Fibroblast of lung (primary cell): ENCODE measurements around the gene STK32C. TPM values are rescaled to one million over a fixed set of nuclear protein-coding genes. Genes with fewer than 3 reads are reported as not detected.

Experiments used
- DNase-seq, 2 donors: peaks; one replicate each; pipeline versions ENCODE4 v3.0.0 to v3.0.0-alpha.2; 2010; ENCODE audit warnings: low read depth in 2 of 2
- H2AFZ ChIP-seq: 2 replicates; pipeline ENCODE4 v1.5.1; 2012; ENCODE audit warnings: low read length, control low read depth, inconsistent platforms
- H3K27ac ChIP-seq: 2 replicates; pipeline ENCODE4 v1.5.1; 2011; ENCODE audit warnings: low read length, control low read depth; ENCODE audit not compliant: insufficient read depth
- H3K27me3 ChIP-seq: 2 replicates; pipeline ENCODE4 v1.5.1; 2011; ENCODE audit warnings: mild to moderate bottlenecking, low read length; ENCODE audit not compliant: control insufficient read depth, insufficient read depth
- H3K36me3 ChIP-seq: 2 replicates; pipeline ENCODE4 v1.5.1; 2011; ENCODE audit warnings: low read length; ENCODE audit not compliant: control insufficient read depth, insufficient read depth
- H3K4me1 ChIP-seq: 2 replicates; pipeline ENCODE4 v1.5.1; 2011; ENCODE audit warnings: low read length; ENCODE audit not compliant: control insufficient read depth, insufficient read depth; ENCODE audit errors: extremely low read depth
- H3K4me2 ChIP-seq: 2 replicates; pipeline ENCODE4 v1.5.1; 2011; ENCODE audit warnings: low read length, control low read depth; ENCODE audit not compliant: insufficient read depth; ENCODE audit errors: extremely low read depth
- H3K4me3 ChIP-seq, 4 experiments: fragments of 200-600 bp in 1 of 4; sonication (generic) in 1 of 4; replicated peaks in 1 of 4; 2 replicates each; pipeline ENCODE4 v1.5.1; 2011 to 2016; ENCODE audit warnings: low read length in 4 of 4, low read depth in 3 of 4, mild to moderate bottlenecking in 3 of 4, control low read depth in 2 of 4, inconsistent platforms in 1 of 4, mixed read lengths in 1 of 4; ENCODE audit not compliant: insufficient read depth in 1 of 4; ENCODE audit errors: control extremely low read depth in 1 of 4
- H3K79me2 ChIP-seq: 2 replicates; pipeline ENCODE4 v1.5.1; 2012; ENCODE audit warnings: mild to moderate bottlenecking, low read length, inconsistent platforms; ENCODE audit not compliant: control insufficient read depth, insufficient read depth
- H3K9ac ChIP-seq: 2 replicates; pipeline ENCODE4 v1.5.1; 2011; ENCODE audit warnings: mild to moderate bottlenecking, low read length, control low read depth; ENCODE audit not compliant: insufficient read depth
- H3K9me3 ChIP-seq: 2 replicates; pipeline ENCODE4 v1.5.1; 2012; ENCODE audit warnings: low read depth, low read length; ENCODE audit not compliant: control insufficient read depth, insufficient read depth
- H4K20me1 ChIP-seq: 2 replicates; pipeline ENCODE4 v1.5.1; 2011; ENCODE audit warnings: low read length; ENCODE audit not compliant: control insufficient read depth, insufficient read depth; ENCODE audit errors: extremely low read depth
- CTCF ChIP-seq, 2 donors: IDR thresholded peaks in 1 of 2; conservative IDR thresholded peaks in 1 of 2; 1 replicate in 1 of 2; 2 replicates in 1 of 2; pipeline ENCODE4 v1.5.1; 2011 to 2012; ENCODE audit warnings: low read length in 2 of 2, control low read depth in 1 of 2, inconsistent platforms in 1 of 2, low read depth in 1 of 2, mild to moderate bottlenecking in 1 of 2
- EZH2 ChIP-seq: IDR thresholded peaks from 2 replicates; pipeline ENCODE4 v1.5.1; 2012; ENCODE audit warnings: low read length, control low read depth, mild to moderate bottlenecking; ENCODE audit errors: missing control alignments
- polyA plus RNA-seq, 2 donors: library from polyadenylated mRNA; depleted of rRNA in 1 of 2; stranded (reverse) in 1 of 2; unstranded in 1 of 2; fragments of >200 nt; gene quantifications; 2 replicates each; pipeline ENCODE4 v1.2.1, GENCODE V29; 2011 to 2012; ENCODE audit warnings: missing spikeins in 1 of 2
- total RNA-seq: library from RNA; depleted of rRNA; stranded (reverse); fragments of >200 nt; gene quantifications from 2 replicates; pipeline ENCODE4 v1.2.1, GENCODE V29; 2014

STK32C gene
- total and polyA plus RNA-seq, 2 donors (not counting 1 experiment from before 2014, with no cell fraction given), result 4.4 to 21.5 TPM

GRCh38 chr10:132242103-132242840 lies 65.5 kb downstream of the STK32C start:
- Histone ChIP-seq H3K4me1 (no peaks in the 10 kb centered on the region), H3K4me3 (no peak overlapping the region), H3K36me3 (no peaks in the 10 kb centered on the region), H3K4me2 (no peak overlapping the region), H2AFZ (no peak overlapping the region), H3K9me3 (no peaks in the 10 kb centered on the region), H3K27ac (no peak overlapping the region), H4K20me1 (no peaks in the 10 kb centered on the region), H3K9ac (no peak overlapping the region), H3K27me3 (no peaks in the 10 kb centered on the region), H3K79me2 (no peaks in the 10 kb centered on the region)
- TF ChIP-seq CTCF (conservative IDR thresholded peaks at IDR 0.05 in 1 of 2, IDR thresholded peaks at IDR 0.05 in 1 of 2; ENCODE audit: low read depth in 1 of 2, low read length in 2 of 2) (no peak), EZH2 (no peak)
- DNase-seq, result no peak

- H3K36me3 ChIP-seq, result no peaks in the 10 kb centered on the region
- no peak overlapping the region for H3K9ac ChIP-seq
- no peak overlapping the region for H2AFZ ChIP-seq
- H3K4me2 ChIP-seq, result no peak overlapping the region
- H3K27ac ChIP-seq, result no peak overlapping the region
- H4K20me1 ChIP-seq, result no peaks in the 10 kb centered on the region
- H3K27me3 ChIP-seq, result no peaks in the 10 kb centered on the region
- no peak for DNase-seq
- no peaks in the 10 kb centered on the region for H3K4me1 ChIP-seq
- TF ChIP-seq CTCF (conservative IDR thresholded peaks at IDR 0.05 in 1 of 2, IDR thresholded peaks at IDR 0.05 in 1 of 2; ENCODE audit: low read depth in 1 of 2, low read length in 2 of 2), result no peak
- no peak for TF ChIP-seq EZH2
- no peaks in the 10 kb centered on the region for H3K79me2 ChIP-seq
- H3K4me3 ChIP-seq, result no peak overlapping the region
- no peaks in the 10 kb centered on the region for H3K9me3 ChIP-seq
These were observed 66.3 kb downstream of the STK32C start for GRCh38 chr10:132241496-132241895.

GRCh38 chr10:132241086-132241485 lies 66.7 kb downstream of the STK32C start:
- Histone ChIP-seq H3K27me3 (no peaks in the 10 kb centered on the region), H2AFZ (no peak overlapping the region), H3K79me2 (no peaks in the 10 kb centered on the region), H3K9ac (no peak overlapping the region), H3K4me1 (no peaks in the 10 kb centered on the region), H4K20me1 (no peaks in the 10 kb centered on the region), H3K4me3 (no peak overlapping the region), H3K36me3 (no peaks in the 10 kb centered on the region), H3K9me3 (no peaks in the 10 kb centered on the region), H3K4me2 (no peak overlapping the region), H3K27ac (no peak overlapping the region)
- DNase-seq, result no peak
- TF ChIP-seq CTCF (conservative IDR thresholded peaks at IDR 0.05 in 1 of 2, IDR thresholded peaks at IDR 0.05 in 1 of 2; ENCODE audit: low read depth in 1 of 2, low read length in 2 of 2) (no peak), EZH2 (no peak)
